H1 (cell line): ENCODE results near the gene NLK. TPM values are rescaled to one million over a fixed set of nuclear protein-coding genes. Genes with fewer than 3 reads are reported as not detected.

ENCODE experiments used
- CTCF ChIA-PET: fragments of 300-600 bp; sonication (Branson Sonifier 250); formaldehyde crosslinking; loops from one replicate; lab custom pipeline; 2021; ENCODE audit not compliant: partially characterized antibody; lab: Charles Lee
- POLR2A ChIA-PET: fragments of 300-600 bp; sonication (Branson Sonifier 250); formaldehyde crosslinking; loops from one replicate; lab custom pipeline; 2021; ENCODE audit warnings: inconsistent platforms; ENCODE audit not compliant: partially characterized antibody; lab: Charles Lee
- DNase-seq, 2 experiments: peaks; one replicate each; pipeline versions ENCODE4 v3.0.0 to v3.0.0-alpha.2; 2010 to 2022; ENCODE audit warnings: low spot score in 2 of 2, low read depth in 1 of 2, mixed read lengths in 1 of 2
- FAIRE-seq: peaks from 2 replicates; lab custom pipeline; 2011; peaks lifted over from hg19 to GRCh38; lab: Jason Lieb, UNC
- H2AFZ ChIP-seq: 2 replicates; pipeline ENCODE4 v1.8.1; 2012; ENCODE audit warnings: low read length, inconsistent platforms
- H2AK5ac ChIP-seq: 2 replicates; pipeline ENCODE4 v1.6.1; 2013; ENCODE audit warnings: low read depth, low read length
- H2BK120ac ChIP-seq: replicated peaks from 2 replicates; pipeline ENCODE3; 2013; ENCODE audit warnings: low read depth, low read length, inconsistent platforms
- H2BK12ac ChIP-seq: 2 replicates; pipeline ENCODE4 v1.6.1; 2013; ENCODE audit warnings: low read depth, low read length
- H2BK15ac ChIP-seq: 2 replicates; pipeline ENCODE4 v1.6.1; 2013; ENCODE audit warnings: low read length
- H2BK20ac ChIP-seq: 2 replicates; pipeline ENCODE4 v1.6.1; 2013; ENCODE audit warnings: low read length
- H2BK5ac ChIP-seq: 2 replicates; pipeline ENCODE4 v1.6.1; 2013; ENCODE audit warnings: low read depth, low read length
- H3K14ac ChIP-seq: 2 replicates; pipeline ENCODE4 v1.6.1; 2013; ENCODE audit warnings: inconsistent platforms; ENCODE audit not compliant: insufficient read length
- H3K18ac ChIP-seq: 2 replicates; pipeline ENCODE4 v1.6.1; 2013; ENCODE audit warnings: low read length; ENCODE audit errors: extremely low read depth
- H3K23ac ChIP-seq: 2 replicates; pipeline ENCODE4 v1.6.1; 2013; ENCODE audit warnings: inconsistent platforms; ENCODE audit not compliant: insufficient read length
- H3K23me2 ChIP-seq: 2 replicates; pipeline ENCODE4 v1.6.1; 2013; ENCODE audit warnings: low read depth, low read length
- H3K27ac ChIP-seq: 2 replicates; pipeline ENCODE4 v1.6.1; 2011; ENCODE audit warnings: low read depth, low read length, inconsistent platforms
- H3K27me3 ChIP-seq, 4 experiments: replicated peaks in 1 of 4; 1 replicate in 1 of 4; 2 replicates in 3 of 4; pipeline versions ENCODE4 v1.6.1 to v1.8.1; 2011 to 2013; ENCODE audit warnings: low read length in 3 of 4, mild to moderate bottlenecking in 3 of 4, inconsistent platforms in 2 of 4, mixed read lengths in 2 of 4, moderate library complexity in 1 of 4; ENCODE audit not compliant: control insufficient read depth in 3 of 4, insufficient read depth in 3 of 4; ENCODE audit errors: extremely low read depth in 1 of 4
- H3K36me3 ChIP-seq, 4 experiments: 2 replicates each; pipeline versions ENCODE4 v1.6.1 to v1.8.1; 2011 to 2013; ENCODE audit warnings: mild to moderate bottlenecking in 4 of 4, low read length in 3 of 4, moderate library complexity in 2 of 4, control low read depth in 1 of 4, inconsistent platforms in 1 of 4; ENCODE audit not compliant: insufficient read depth in 4 of 4, control insufficient read depth in 2 of 4
- H3K4ac ChIP-seq: replicated peaks from 2 replicates; pipeline ENCODE3; 2013; ENCODE audit warnings: low read length, low read depth, mixed read lengths, inconsistent platforms; ENCODE audit not compliant: insufficient read length
- H3K4me1 ChIP-seq, 4 experiments: replicated peaks in 1 of 4; 1 replicate in 1 of 4; 2 replicates in 3 of 4; pipeline versions ENCODE4 v1.6.1 to v1.8.1; 2011 to 2013; ENCODE audit warnings: low read length in 3 of 4, inconsistent platforms in 2 of 4, mixed read lengths in 1 of 4; ENCODE audit not compliant: insufficient read depth in 4 of 4, control insufficient read depth in 3 of 4
- H3K4me2 ChIP-seq, 2 experiments: 2 replicates each; pipeline versions ENCODE4 v1.6.1 to v1.8.1; 2011 to 2013; ENCODE audit warnings: low read depth in 2 of 2, low read length in 2 of 2, control low read depth in 1 of 2, inconsistent platforms in 1 of 2, mild to moderate bottlenecking in 1 of 2; ENCODE audit not compliant: insufficient read depth in 1 of 2
- H3K4me3 ChIP-seq, 4 experiments: fragments of 200-600, 300-600 bp in 1 of 4; sonication (generic), shearing (Covaris generic), sonication (Bioruptor Twin) in 1 of 4; 2 replicates each; pipeline versions ENCODE4 v1.5.1 to v1.8.1; 2011 to 2016; ENCODE audit warnings: low read length in 4 of 4, low read depth in 3 of 4, control low read depth in 2 of 4, inconsistent platforms in 2 of 4, mild to moderate bottlenecking in 2 of 4, mixed read lengths in 1 of 4, moderate library complexity in 1 of 4; ENCODE audit not compliant: insufficient read depth in 2 of 4; ENCODE audit errors: extremely low read depth in 1 of 4
- H3K56ac ChIP-seq: replicated peaks from 2 replicates; pipeline ENCODE3; 2013; ENCODE audit warnings: low read depth, mild to moderate bottlenecking, mixed read lengths, low read length, inconsistent platforms; ENCODE audit not compliant: insufficient read length
- H3K79me1 ChIP-seq: 2 replicates; pipeline ENCODE4 v1.6.1; 2013; ENCODE audit warnings: low read depth, low read length, control low read depth
- H3K79me2 ChIP-seq, 2 experiments: 2 replicates each; pipeline versions ENCODE4 v1.6.1 to v1.8.1; 2012 to 2013; ENCODE audit warnings: low read length in 2 of 2, mild to moderate bottlenecking in 2 of 2, inconsistent platforms in 1 of 2; ENCODE audit not compliant: insufficient read depth in 2 of 2, control insufficient read depth in 1 of 2
- H3K9ac ChIP-seq, 4 experiments: replicated peaks in 1 of 4; 1 replicate in 1 of 4; 2 replicates in 3 of 4; pipeline versions ENCODE4 v1.6.1 to v1.8.1; 2011 to 2013; ENCODE audit warnings: low read depth in 3 of 4, low read length in 3 of 4, control low read depth in 2 of 4, mild to moderate bottlenecking in 2 of 4, moderate library complexity in 2 of 4, inconsistent platforms in 1 of 4; ENCODE audit errors: extremely low read depth in 1 of 4
- H3K9me3 ChIP-seq, 2 experiments: 2 replicates each; pipeline versions ENCODE4 v1.6.1 to v1.8.1; 2012 to 2013; ENCODE audit warnings: mild to moderate bottlenecking in 2 of 2, moderate library complexity in 2 of 2, control low read depth in 1 of 2, inconsistent platforms in 1 of 2, low read depth in 1 of 2, low read length in 1 of 2, mixed read lengths in 1 of 2; ENCODE audit not compliant: insufficient read depth in 2 of 2
- H4K20me1 ChIP-seq, 2 experiments: replicated peaks in 1 of 2; 2 replicates each; pipeline versions ENCODE3 to v1.8.1; 2011 to 2013; ENCODE audit warnings: inconsistent platforms in 2 of 2, low read length in 2 of 2, mild to moderate bottlenecking in 1 of 2; ENCODE audit not compliant: insufficient read depth in 2 of 2, control insufficient read depth in 1 of 2
- H4K5ac ChIP-seq: 2 replicates; pipeline ENCODE4 v1.6.1; 2013; ENCODE audit warnings: low read length, low read depth, mixed read lengths, inconsistent platforms; ENCODE audit not compliant: insufficient read length
- H4K8ac ChIP-seq: 2 replicates; pipeline ENCODE4 v1.8.0; 2013; ENCODE audit warnings: mild to moderate bottlenecking, moderate library complexity, low read length, inconsistent platforms; ENCODE audit not compliant: insufficient read depth; ENCODE audit errors: extremely low read depth
- H4K91ac ChIP-seq: replicated peaks from 2 replicates; pipeline ENCODE3; 2013; ENCODE audit warnings: low read length, mixed read lengths, inconsistent platforms; ENCODE audit not compliant: insufficient read length
- ASH2L ChIP-seq: fragments of 200-600, 300-600 bp; sonication (generic); IDR thresholded peaks from one replicate; pipeline ENCODE4 v1.7.1; 2017; ENCODE audit warnings: low read length
- CEBPB ChIP-seq: IDR thresholded peaks from 2 replicates; pipeline ENCODE4 v1.6.1; 2012; ENCODE audit warnings: low read depth, low read length
- EGR1 ChIP-seq: IDR thresholded peaks from 2 replicates; pipeline ENCODE4 v1.6.1; 2011; ENCODE audit warnings: low read depth, low read length, borderline replicate concordance
- HDAC6 ChIP-seq: IDR thresholded peaks from one replicate; pipeline ENCODE4 v1.7.1; 2012; ENCODE audit warnings: low read depth, mild to moderate bottlenecking, inconsistent platforms, low read length, moderate library complexity
- JUN ChIP-seq: IDR thresholded peaks from 2 replicates; pipeline ENCODE4 v1.6.1; 2011; ENCODE audit warnings: low read depth, mild to moderate bottlenecking, improper control_type of control experiment, low read length
- MAFK ChIP-seq: IDR thresholded peaks from 2 replicates; pipeline ENCODE4 v1.6.1; 2012; ENCODE audit warnings: low read depth, mild to moderate bottlenecking, improper control_type of control experiment, low read length
- NRF1 ChIP-seq: IDR thresholded peaks from 2 replicates; pipeline ENCODE4 v1.6.1; 2011; ENCODE audit warnings: mild to moderate bottlenecking, low read depth, low read length, improper control_type of control experiment
- POLR2AphosphoS5 ChIP-seq: IDR thresholded peaks from 2 replicates; pipeline ENCODE4 v1.6.1; 2011; ENCODE audit warnings: low read depth, low read length
- SIX5 ChIP-seq: IDR thresholded peaks from 2 replicates; pipeline ENCODE4 v1.6.1; 2011; ENCODE audit warnings: mild to moderate bottlenecking, low read depth, low read length
- SP1 ChIP-seq: IDR thresholded peaks from 2 replicates; pipeline ENCODE4 v1.6.1; 2011; ENCODE audit warnings: low read depth, low read length
- SP2 ChIP-seq: IDR thresholded peaks from 2 replicates; pipeline ENCODE4 v1.6.1; 2012; ENCODE audit warnings: mild to moderate bottlenecking, low read length, inconsistent platforms
- TAF7 ChIP-seq: optimal IDR thresholded peaks from 2 replicates; pipeline ENCODE3; 2011; ENCODE audit warnings: low read depth, mild to moderate bottlenecking, inconsistent platforms, low read length, moderate library complexity, borderline replicate concordance
- ZNF274 ChIP-seq: IDR thresholded peaks from 2 replicates; pipeline ENCODE4 v1.7.0; 2012; ENCODE audit warnings: low read length, borderline replicate concordance; ENCODE audit errors: extremely low read depth
- WGBS, 2 experiments: shearing (Covaris generic) in 1 of 2; methylation state at CpG; one replicate each; pipeline versions ENCODE4 v1.1.6 to v1.1.7; 2013 to 2015; ENCODE audit warnings: low lambda C conversion rate in 2 of 2, mixed read lengths in 2 of 2, inconsistent platforms in 1 of 2, low coverage in 1 of 2, missing lambda C conversion rate in 1 of 2; ENCODE audit not compliant: insufficient replicate concordance in 2 of 2, insufficient coverage in 1 of 2, insufficient read length in 1 of 2; ENCODE audit errors: extremely low coverage in 1 of 2, missing lambda C conversion rate in 1 of 2; 5-methylcytosine and 5-hydroxymethylcytosine counted together
- polyA plus RNA-seq, 7 experiments: library from polyadenylated mRNA; depleted of rRNA in 3 of 7; stranded (reverse) in 5 of 7; unstranded in 2 of 7; fragments of >200 nt in 5 of 7; fragments of 200-250 nt in 2 of 7; gene quantifications; 1 replicate in 5 of 7; 2 replicates in 1 of 7; 4 replicates in 1 of 7; pipeline versions ENCODE4 v1.2.1 to v1.2.3, GENCODE V29; 2011 to 2013; ENCODE audit warnings: missing spikeins in 2 of 7, mixed read lengths in 2 of 7
- total RNA-seq: library from RNA; stranded (reverse); fragmentation: NEBNext Ultra II Directional; extraction: Animal tissue kit (Norgen Biotek cat#: 25700); gene quantifications from 2 replicates; pipeline ENCODE4 v1.2.1, GENCODE V29; 2021

NLK gene
- total and polyA plus RNA-seq, 2 of the 8 experiments (the other 6 are each of a cell fraction or from before 2014, with no cell fraction given) = 30.8 to 49.9 TPM

- Histone ChIP-seq H3K9ac (no peak overlapping the region), H3K18ac (no peak overlapping the region), H2AFZ (no peak overlapping the region), H2AK5ac (no peak overlapping the region), H3K9me3 (no peaks in the 10 kb centered on the region), H2BK20ac (no peak overlapping the region), H4K91ac (no peak overlapping the region), H3K36me3 (no peaks in the 10 kb centered on the region), H2BK12ac (no peak overlapping the region)
- FAIRE-seq = no peak
- POLR2A ChIA-PET = no interaction called here
- CTCF ChIA-PET = no interaction called here
- no peak for TF ChIP-seq NRF1
- no peak for TF ChIP-seq SIX5
- TF ChIP-seq POLR2AphosphoS5 = no peak
- no peak for TF ChIP-seq SP2
- no peak for TF ChIP-seq MAFK
- no peak for TF ChIP-seq EGR1
- TF ChIP-seq ZNF274 = no peak
- TF ChIP-seq CEBPB = no peak
- TF ChIP-seq ASH2L = no peak
- no peak for TF ChIP-seq HDAC6
- no peak for TF ChIP-seq JUN
- TF ChIP-seq SP1 = no peak
- TF ChIP-seq TAF7 = no peak
- TF ChIP-seq, all 59 proteins: peak for 0
- no peak for DNase-seq
- Histone ChIP-seq H3K27ac (no peak overlapping the region), H3K14ac (no peak overlapping the region), H2BK5ac (no peak overlapping the region), H3K56ac (no peak overlapping the region), H3K79me1 (no peaks in the 10 kb centered on the region; the same call in 1 of the 2 replicates), H3K23ac (no peak overlapping the region), H2BK120ac (no peak overlapping the region), H4K8ac (no peak overlapping the region), H3K27me3 (no peaks in the 10 kb centered on the region), H4K5ac (no peak overlapping the region), H3K4me3 (no peak overlapping the region), H3K4ac (no peak overlapping the region), H3K4me2 (no peak overlapping the region), H3K79me2 (peaks cover 0 to 91% of the 10 kb centered on the region in 2 experiments; a peak in 3 of 4 replicates), H3K4me1 (peaks cover 0 to 19% (median 2%) of the 10 kb centered on the region in 4 experiments; a peak in 3 of 7 replicates), H4K20me1 (peaks cover 0 to 2% of the 10 kb centered on the region in 2 experiments), H2BK15ac (no peak overlapping the region), H3K23me2 (no peaks in the 10 kb centered on the region)
- 86% methylated on average over 1 of the region's 1 CpG; no CpG with 5 or more reads in 1 of the 2 experiments for WGBS, 2 experiments
Measured at GRCh38 chr17:28096756-28097155, 54.3 kb downstream of the NLK start.
